Ureter (tissue), 1 donor: ENCODE results near the gene HIGD2A. TPM values are rescaled to one million over a fixed set of nuclear protein-coding genes. Genes with fewer than 3 reads are reported as not detected.

Source experiments
- DNase-seq: peaks from one replicate; pipeline ENCODE4 v3.0.0-alpha.2; 2020; ENCODE audit warnings: low spot score
- total RNA-seq: library from RNA; stranded (reverse); gene quantifications from one replicate; pipeline ENCODE4 v1.2.4, GENCODE V29; 2023
- donor health status: DM: yes; HTN: yes; CAD: no.

Gene HIGD2A
- total RNA-seq, 1 donor from 2014 or later = 145 TPM

DNA sequence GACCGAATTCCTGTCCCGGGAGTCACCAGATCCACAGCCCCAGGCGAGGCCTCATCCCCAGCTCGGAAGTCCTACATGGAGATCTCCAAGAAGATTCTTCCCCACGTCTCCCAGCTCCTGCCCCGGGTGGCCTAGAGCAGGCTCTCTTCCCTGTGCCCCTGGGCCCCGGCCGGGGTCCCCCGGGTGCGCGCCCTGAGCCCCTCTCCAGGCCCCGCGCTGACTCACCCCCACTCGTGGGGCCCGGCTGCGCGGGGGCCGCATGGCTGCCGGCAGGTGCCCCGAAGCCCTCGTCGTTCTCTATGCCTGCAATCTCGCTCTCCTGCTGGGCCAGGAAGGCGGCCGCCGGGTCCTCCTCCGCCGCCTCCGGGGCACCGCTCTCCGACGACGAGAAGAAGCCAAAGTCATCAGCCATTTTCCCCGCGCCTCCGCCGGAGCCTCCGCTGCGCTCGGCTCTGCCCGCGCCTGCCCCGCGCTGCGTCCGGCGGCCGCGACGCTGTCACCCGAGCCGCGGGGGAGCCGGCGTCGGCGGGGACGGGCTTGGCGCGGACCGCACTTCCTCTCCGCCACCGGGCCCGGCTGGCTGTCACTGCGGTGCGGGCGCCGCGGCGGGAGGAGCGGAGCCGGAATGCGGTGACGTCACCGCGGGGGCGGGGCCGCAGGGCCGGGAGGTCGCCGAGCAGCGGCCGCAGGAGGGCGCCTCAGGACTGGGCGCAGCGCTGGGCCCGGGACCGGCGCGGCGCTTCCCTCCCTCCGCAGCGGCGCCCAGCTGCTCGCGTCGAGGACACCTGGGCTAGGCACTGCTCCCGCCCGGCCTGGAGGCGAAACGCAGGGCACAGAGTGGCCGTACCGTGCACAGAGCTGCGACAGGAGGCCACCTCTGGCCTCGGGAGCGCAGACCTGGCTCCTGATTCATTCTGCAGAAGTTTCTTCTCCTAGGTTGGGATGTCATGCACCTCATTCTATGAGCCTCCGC lies 27.7 kb downstream of the HIGD2A start, which contains the start of gene CLTB:
Gene CLTB, minus strand, starts transcription at position 588 of the 973 bp plus-strand sequence. Its CDS starts 176 bp downstream, at position 412.
- DNase-seq = peak; percentile 89

DNA sequence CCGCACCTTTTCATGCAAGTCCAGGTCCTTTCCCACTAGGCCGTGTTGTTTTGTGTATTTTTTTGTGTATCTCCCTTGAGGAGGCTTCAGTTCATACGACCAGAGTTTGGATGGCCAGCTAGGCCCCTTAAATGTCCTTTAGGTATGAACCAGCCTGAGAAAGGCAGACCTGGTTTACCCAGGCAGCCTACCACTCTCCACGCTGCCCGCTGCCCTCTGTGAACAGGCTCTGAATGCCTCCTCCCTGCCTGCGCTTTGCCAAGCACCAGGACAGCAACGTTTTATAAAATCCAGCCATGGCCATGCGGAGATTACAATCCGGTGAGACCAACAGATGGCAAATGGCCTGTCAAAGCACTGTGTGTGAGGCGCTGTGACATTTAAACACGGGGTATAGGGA lies 28.4 kb downstream of the HIGD2A start:
- DNase-seq = no peak

DNA sequence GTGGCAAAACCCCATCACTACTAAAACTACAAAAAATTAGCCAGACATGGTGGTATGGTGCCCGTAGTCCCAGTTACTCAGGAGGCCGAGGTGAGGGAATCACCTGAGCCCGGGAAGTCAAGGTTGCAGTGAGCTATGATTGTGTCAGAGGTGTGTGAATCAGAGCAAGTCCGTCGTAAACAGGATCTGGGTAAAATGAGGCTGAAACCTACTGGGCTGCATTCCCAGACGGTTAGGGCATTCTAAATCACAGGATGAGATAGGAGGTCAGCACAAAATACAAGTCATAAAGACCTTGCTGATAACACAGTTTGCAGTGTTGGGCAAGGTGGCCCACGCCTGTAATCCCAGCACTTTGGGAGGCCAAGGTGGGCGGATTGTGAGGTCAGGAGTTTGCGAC lies 29.7 kb downstream of the HIGD2A start:
- DNase-seq = peak; percentile 59

DNA sequence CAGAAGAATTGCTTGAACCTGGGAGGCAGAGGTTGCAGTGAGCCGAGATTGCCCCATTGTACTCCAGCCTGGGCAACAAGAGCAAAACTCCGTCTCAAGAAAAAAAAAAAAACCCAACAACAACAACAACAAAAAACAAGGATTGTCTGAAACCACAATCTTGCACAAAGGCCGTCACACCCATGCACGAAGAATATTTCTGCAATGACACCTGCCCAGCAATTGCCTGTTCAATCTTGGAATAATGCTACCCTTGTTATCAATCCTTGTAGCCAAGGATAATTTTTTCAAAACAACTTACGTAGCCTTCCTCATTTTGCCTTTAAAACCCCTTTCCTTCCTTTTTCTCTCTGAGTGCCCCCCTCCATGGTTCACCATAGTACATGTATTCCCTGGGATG lies 31.5 kb downstream of the HIGD2A start:
- no peak for DNase-seq

DNA sequence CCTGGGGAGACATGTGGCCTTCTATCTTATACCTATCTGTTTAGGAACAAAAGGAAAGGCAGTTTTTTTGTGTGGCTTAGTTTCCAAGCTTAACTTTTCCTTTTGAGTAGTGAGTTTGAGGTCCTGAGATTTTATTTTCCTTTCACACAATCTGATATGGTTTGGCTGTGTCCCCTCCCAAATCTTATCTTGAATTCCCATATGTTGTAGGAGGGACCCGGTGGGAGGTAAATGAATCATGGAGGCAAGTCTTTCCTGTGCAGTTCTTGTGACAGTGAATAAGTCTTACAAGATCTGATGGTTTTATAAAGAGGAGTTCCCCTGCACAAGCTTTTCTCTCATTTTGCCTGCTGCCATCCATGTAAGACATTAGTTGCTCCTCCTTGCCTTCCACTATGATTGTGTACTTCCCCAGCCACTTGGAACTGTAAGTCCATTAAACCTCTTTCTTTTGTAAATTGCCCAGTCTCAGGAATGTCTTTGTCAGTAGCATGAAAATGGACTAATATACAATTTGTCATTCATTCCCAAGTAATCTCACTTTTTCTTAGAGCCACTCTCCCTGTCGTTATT lies 32.5 kb downstream of the HIGD2A start:
- no peak for DNase-seq

DNA sequence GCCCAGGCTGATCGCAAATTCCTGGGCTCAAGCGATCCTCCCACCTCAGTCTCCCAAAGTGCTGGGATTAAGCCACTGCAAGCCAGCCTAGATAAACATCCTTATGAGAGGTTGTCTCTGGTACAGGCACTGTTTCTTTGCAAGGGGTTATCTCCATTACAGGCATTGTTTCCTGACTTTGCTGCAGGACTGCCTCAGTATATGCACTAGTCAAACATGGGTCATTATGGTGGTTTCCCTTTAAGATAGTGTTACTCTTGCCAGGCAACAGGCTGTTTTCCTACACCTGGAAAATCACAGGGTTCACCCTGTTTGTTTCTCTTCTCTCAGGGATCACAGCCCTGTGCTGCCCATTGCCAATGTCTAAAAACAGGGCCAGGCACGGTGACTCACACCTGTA lies 35.6 kb downstream of the HIGD2A start:
- DNase-seq = no peak

DNA sequence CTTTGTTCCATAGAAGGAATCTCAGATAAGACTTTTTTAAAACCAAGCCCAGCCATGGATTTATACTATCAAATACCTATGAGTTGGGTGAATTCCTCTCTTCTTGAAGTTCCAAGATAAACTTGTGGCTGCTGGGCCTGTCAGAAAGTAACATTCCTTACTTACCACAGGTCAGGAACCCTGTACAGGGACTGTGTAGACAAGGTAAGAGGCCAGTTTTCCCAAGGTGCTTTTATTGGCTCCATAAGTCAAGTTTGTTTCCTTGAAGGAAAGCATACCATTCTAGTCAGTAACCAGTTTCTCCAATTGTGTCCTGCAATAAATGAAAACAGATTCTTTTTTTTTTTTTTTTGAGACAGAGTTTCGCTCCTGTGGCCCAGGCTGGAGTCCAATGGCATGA lies 36.6 kb downstream of the HIGD2A start:
- DNase-seq = no peak

DNA sequence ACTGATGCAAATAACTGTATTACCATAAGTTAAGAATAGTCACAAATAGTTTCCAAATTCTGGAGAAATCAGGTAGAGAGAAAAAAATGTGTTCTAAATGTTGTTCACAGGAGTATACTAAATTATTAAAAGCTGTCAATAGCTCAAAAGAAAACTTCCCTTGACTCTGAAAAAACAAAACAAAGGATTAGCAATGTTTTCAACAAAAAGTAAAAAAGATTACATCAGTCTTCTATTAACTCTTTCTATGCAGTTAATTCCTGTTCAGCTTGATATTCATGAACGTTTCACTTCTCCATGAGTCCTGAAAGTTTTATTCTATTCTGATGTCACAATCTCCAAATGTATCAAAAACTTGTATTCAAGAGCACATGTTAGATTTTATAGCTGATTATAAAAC lies 37.2 kb downstream of the HIGD2A start:
- DNase-seq = no peak

DNA sequence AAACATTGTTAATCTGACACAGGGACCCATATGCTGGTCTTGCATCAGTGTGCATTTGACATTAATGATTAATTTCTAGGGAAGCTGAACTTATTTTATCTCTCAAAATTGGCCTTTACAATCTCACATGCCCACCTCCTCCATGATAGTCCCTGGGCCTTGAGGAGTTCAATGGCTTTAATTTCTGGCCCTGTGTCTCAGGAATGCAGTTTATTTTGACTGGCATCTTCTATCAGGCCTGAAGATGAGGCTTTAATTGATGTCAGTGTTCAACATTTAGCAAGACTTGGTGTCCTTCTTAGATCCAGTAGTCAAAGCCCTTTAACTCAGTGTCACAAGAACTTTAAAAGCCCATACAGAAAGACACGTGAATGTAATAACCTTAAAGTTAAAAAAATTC lies 38.3 kb downstream of the HIGD2A start:
- DNase-seq = no peak

DNA sequence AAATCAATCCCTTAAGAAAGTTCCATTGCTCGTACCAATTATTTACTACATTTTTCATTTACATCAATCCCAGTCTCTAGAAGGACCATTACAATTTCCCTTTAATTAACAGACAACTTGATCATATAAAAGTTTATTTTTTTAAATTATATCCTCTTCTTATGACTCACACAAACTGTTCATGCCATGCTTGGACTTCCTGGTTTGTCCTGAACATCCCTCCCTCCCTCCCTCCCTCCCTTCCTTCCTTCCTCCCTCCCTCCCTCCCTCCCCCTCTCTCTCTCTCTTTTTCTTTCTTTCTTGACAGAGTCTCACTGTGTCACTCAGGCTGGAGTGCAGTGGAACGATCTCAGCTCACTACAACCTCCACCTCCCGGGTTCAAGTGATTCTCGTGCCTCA lies 39.4 kb downstream of the HIGD2A start:
- DNase-seq = no peak

DNA sequence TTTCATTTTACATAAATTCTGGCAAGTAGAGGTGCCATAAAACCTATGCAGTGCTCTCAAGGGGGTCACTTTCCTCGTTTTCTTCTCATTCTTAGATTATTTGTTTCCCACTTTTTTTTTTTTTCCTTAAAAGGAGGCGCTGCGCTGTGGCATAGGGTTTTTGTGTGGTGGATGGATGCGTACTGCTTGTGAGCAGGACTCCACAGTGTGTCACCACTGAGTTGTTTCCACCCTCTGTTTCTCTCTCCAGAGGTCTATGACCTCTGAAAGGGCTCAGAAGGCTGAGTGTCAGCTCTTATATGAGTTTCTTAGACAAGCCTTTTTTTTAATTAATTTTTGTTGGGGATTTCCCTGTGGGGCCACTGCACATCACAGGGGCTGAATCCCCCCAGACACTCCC lies 41.4 kb downstream of the HIGD2A start:
- no peak for DNase-seq

DNA sequence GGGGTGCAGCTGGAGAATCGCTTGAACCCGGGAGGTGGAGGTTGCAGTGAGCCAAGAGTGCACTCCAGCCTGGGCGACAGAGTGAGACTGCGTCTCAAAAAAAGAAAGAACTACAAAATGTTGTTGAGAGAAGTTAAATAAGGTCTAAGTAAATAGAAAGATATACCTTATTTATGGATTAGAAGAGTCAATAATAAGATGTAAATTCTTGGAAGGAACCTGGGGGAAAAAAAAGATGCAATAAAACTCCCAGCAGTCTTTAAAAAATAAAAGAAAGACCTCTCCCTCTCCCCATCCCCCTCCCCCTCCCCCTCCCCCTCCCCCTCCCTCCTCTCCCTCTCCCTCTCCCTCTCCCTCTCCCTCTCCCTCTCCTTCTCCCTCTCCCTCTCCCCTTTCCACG lies 44.2 kb downstream of the HIGD2A start:
- DNase-seq = no peak

DNA sequence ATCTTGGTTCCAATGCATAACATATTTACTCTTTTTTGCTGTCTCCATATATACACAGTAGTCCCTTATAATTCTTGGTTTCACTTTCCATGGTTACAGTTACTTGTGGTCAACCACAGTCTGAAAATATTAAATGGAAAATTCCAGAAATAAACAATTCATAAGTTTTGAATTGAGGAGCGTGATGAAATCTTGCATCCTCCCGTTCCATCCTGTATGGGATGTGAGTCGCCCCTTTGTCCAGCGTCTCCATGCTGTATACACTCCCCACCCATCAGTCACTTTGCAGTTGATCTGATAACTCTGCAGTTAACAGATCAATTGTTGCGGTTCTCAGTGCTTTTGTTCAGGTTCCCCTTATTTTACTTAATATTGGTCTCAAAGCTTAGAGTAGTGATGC lies 48.1 kb downstream of the HIGD2A start:
- no peak for DNase-seq

DNA sequence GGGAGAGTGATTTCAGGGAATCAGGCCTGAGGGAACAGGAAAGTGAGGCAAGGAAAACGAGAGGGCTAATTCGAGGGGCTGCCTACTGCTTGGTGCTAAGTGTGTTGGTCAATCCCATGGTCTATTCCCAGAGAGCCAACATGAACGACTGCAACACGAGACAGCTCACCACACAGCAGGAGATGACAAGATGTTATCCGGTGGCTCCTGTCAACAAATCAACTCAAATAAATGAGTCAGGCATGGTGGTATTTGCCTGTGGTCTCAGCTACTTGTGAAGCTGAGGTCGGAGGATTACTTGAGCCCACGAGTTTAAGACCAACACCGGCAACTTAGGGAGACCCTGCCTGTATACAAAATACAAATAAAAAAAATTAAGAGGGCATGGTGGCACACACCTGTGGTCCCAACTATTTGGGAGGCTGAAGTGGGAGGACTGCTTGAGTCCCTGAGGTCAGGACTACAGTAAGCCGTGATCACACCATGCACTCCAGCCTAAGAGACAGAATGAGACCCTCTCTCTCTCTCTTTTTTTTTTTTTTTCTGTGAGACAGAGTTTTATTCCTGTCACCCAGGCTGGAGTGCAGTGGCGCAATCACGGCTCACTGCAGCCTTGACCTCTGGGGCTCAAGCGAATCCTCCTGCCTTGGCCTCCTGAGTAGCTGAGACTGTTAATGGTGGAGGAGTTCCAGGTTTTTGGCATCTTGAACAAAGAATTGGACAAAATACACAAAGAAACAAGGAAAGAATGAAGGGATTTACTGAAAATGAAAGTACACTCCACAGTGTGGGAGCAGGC lies 50.6 kb downstream of the HIGD2A start:
- no peak for DNase-seq

Other genes with a start within 250 kb of the HIGD2A start
- 25.7 TPM for gene SIMC1, start 150.3 kb upstream of the HIGD2A start, total RNA-seq
- gene KIAA1191, start 27.0 kb upstream of the HIGD2A start, total RNA-seq = 115 TPM
- 9.3 TPM for gene ARL10, start 23.3 kb upstream of the HIGD2A start, total RNA-seq
- 26.6 TPM for gene NOP16, start 153 bp upstream of the HIGD2A start, total RNA-seq
- gene CLTB, start 27.8 kb downstream of the HIGD2A start, total RNA-seq = 66.1 TPM
- 50.1 TPM for gene FAF2, start 59.6 kb downstream of the HIGD2A start, total RNA-seq
- gene RNF44, start 148.7 kb downstream of the HIGD2A start, total RNA-seq = 71.5 TPM
- not detected for gene CDHR2, start 160.6 kb downstream of the HIGD2A start, total RNA-seq
- gene GPRIN1, start 221.4 kb downstream of the HIGD2A start, total RNA-seq = 0.13 TPM
- not detected for gene SNCB, start 241.8 kb downstream of the HIGD2A start, total RNA-seq
- not detected for gene EIF4E1B, start 241.9 kb downstream of the HIGD2A start, total RNA-seq